ENCODE results near the gene FNBP1L. TPM values are rescaled to one million over a fixed set of nuclear protein-coding genes. Genes with fewer than 3 reads are reported as not detected.

Gene FNBP1L
- total and polyA plus RNA-seq, 10 of the 15 experiments (the other 5 are each of a cell fraction or from before 2014, with no cell fraction given), result 0.02 to 0.12 (median 0.07) TPM; not detected in 4

DNA sequence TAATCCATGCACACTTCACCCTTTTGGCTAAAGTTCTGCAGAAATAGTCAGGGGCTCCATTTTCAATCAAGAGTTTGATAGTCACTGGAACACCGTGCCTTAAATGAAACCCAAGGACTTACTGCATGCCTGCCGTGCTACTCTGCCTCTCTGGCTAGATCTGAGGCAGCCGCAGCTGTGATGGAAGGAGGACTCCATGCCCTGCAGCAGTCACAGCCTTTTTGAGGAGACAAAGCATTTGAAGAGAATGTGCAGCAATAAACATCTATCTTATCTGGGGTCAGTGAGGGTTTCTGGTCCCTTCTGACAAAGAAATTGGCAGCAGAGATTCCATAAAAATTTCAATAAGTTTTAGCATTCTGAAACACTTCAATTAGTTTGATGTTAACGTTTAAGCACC lies 155.7 kb downstream of the FNBP1L start:
- H3K4me3 ChIP-seq, result no peak overlapping the region
- in situ Hi-C loops (cut with MboI), result no loop called here

More for the DNA sequence above, 155.7 kb downstream of the FNBP1L start:
- H3K27me3 ChIP-seq (replicated peaks in 1 of 2; ENCODE audit: control insufficient read depth in 2 of 2, insufficient read depth in 2 of 2, low read length in 1 of 2), result peaks cover 0 to 2% of the 10 kb centered on the region in 2 experiments; a peak in 3 of 4 replicates
- WGBS (ENCODE audit: insufficient coverage, insufficient replicate concordance, low lambda C conversion rate, missing lambda C conversion rate), result 41% methylated on average over 4 of the region's 4 CpGs
- FAIRE-seq (no peak), ATAC-seq (no peak), DNase-seq (ENCODE audit: low read depth, low spot score) (no peak)
- H3K27ac ChIP-seq (ENCODE audit: control insufficient read depth, insufficient read depth), result no peak overlapping the region
- no peak for TF ChIP-seq PML (IDR thresholded peaks at IDR 0.05; ENCODE audit: low read length)
- TF ChIP-seq, protein P1, sequence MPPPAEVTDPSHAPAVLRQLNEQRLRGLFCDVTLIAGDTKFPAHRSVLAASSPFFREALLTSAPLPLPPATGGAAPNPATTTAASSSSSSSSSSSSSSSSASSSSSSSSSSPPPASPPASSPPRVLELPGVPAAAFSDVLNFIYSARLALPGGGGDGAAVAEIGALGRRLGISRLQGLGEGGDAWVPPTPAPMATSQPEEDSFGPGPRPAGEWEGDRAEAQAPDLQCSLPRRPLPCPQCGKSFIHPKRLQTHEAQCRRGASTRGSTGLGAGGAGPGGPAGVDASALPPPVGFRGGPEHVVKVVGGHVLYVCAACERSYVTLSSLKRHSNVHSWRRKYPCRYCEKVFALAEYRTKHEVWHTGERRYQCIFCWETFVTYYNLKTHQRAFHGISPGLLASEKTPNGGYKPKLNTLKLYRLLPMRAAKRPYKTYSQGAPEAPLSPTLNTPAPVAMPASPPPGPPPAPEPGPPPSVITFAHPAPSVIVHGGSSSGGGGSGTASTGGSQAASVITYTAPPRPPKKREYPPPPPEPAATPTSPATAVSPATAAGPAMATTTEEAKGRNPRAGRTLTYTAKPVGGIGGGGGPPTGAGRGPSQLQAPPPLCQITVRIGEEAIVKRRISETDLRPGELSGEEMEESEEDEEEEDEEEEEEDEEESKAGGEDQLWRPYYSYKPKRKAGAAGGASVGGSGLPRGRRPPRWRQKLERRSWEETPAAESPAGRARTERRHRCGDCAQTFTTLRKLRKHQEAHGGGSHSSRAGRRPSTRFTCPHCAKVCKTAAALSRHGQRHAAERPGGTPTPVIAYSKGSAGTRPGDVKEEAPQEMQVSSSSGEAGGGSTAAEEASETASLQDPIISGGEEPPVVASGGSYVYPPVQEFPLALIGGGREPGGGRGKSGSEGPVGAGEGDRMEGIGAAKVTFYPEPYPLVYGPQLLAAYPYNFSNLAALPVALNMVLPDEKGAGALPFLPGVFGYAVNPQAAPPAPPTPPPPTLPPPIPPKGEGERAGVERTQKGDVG (CRISPR knock-in tag; IDR thresholded peaks at IDR 0.05), result no peak
- TF ChIP-seq ATF7 (IDR thresholded peaks at IDR 0.05; ENCODE audit: low read depth), result no peak
- TF ChIP-seq RAD21 (IDR thresholded peaks at IDR 0.05; ENCODE audit: insufficient read depth, low read depth, low read length), result no peak
- TF ChIP-seq, protein P2, sequence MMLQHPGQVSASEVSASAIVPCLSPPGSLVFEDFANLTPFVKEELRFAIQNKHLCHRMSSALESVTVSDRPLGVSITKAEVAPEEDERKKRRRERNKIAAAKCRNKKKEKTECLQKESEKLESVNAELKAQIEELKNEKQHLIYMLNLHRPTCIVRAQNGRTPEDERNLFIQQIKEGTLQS (IDR thresholded peaks at IDR 0.05; ENCODE audit: borderline replicate concordance, extremely low read depth, low read depth, low read length), result no peak
- no peak for TF ChIP-seq SREBF1 (IDR thresholded peaks at IDR 0.05; ENCODE audit: low read length)
- no peak for TF ChIP-seq JUNB (IDR thresholded peaks at IDR 0.05)
- TF ChIP-seq CHD4 (IDR thresholded peaks at IDR 0.05), result no peak
- no peak for TF ChIP-seq LARP7 (IDR thresholded peaks at IDR 0.05)
- no peak for TF ChIP-seq DPF2 (IDR thresholded peaks at IDR 0.05)
- no peak overlapping the region for H2AFZ ChIP-seq (ENCODE audit: control insufficient read depth, low read depth, low read length)
- no peaks in the 10 kb centered on the region for H3K79me2 ChIP-seq (ENCODE audit: control insufficient read depth, insufficient read depth, low read length)
- SMC1A ChIA-PET (ENCODE audit: uncharacterized antibody, unreplicated experiment), result interaction anchor here (0.7 kb wide), 1 partner anchor 214 kb away, joined by 3 read pairs; no protein-coding TSS in a partner anchor
- CTCF ChIA-PET, result interaction anchor here (1.1 to 1.3 kb wide), 2 partner anchors 16 to 299 kb away, joined by 3 to 4 read pairs; no protein-coding TSS in a partner anchor
- RAD21 ChIA-PET (ENCODE audit: unreplicated experiment), result no interaction called here
- POLR2A ChIA-PET, result no interaction called here
- BruUV-seq (replicated peaks), result no TSS peak
- no peak overlapping the region for H3K4me2 ChIP-seq (ENCODE audit: control insufficient read depth, insufficient read depth)
- no peak overlapping the region for H3K9ac ChIP-seq (ENCODE audit: control insufficient read depth, insufficient read depth, low read length)
- H3K9me3 ChIP-seq (replicated peaks; ENCODE audit: control insufficient read depth, insufficient read depth, low read length), result no peaks in the 10 kb centered on the region; the same call in 2 of the 3 replicates
- H3K4me1 ChIP-seq (ENCODE audit: control insufficient read depth, insufficient read depth, low read length), result peaks cover 14% of the 10 kb centered on the region
- intact Hi-C loops (cut with micrococcal nuclease; ENCODE audit: unreplicated experiment), result no loop called here
- peaks cover 9% of the 10 kb centered on the region for H4K20me1 ChIP-seq (ENCODE audit: control insufficient read depth, insufficient read depth)
- no peaks in the 10 kb centered on the region for H3K36me3 ChIP-seq (ENCODE audit: control insufficient read depth in 2 of 2, insufficient read depth in 2 of 2, low read length in 1 of 2)

Small RNA genes within 50 kb of the gene (small RNA-seq; reads per million reads assigned to genes)
- gene RNA5SP53, result 31.8 reads per million, percentile 98 among the genes with 10 or more reads in this experiment

Other genes starting within 250 kb of the FNBP1L start
- 30.0 and 31.3 TPM in 2 replicates for gene DR1, start 102.2 kb upstream of the FNBP1L start, total RNA-seq (2014; rRNA removed)
- 30.8 and 35.6 TPM in 2 replicates for gene DR1, start 102.2 kb upstream of the FNBP1L start, total RNA-seq (2014; rRNA removed; fragmentation: Illumina TruSeq; extraction: Trizol)
- gene DR1, start 102.2 kb upstream of the FNBP1L start, total RNA-seq (2021), result 50.5 and 51.2 TPM in 2 replicates
- gene DR1, start 102.2 kb upstream of the FNBP1L start, polyA plus RNA-seq (2011; rRNA removed), result 43.9 and 60.5 TPM in 2 replicates
- gene DR1, start 102.2 kb upstream of the FNBP1L start, polyA plus RNA-seq (2014; fragmentation: Illumina TruSeq; extraction: Trizol), result 35.1 and 41.1 TPM in 2 replicates
- 10 to 100 TPM in 1 of 2 experiments, 1 to 10 TPM in 1; 7.4 to 12.7 TPM for gene DR1, start 102.2 kb upstream of the FNBP1L start, polyA plus RNA-seq (2014; fragmentation: Nextera tagmentation; extraction: Ambion mirVana)
- gene DR1, start 102.2 kb upstream of the FNBP1L start, polyA plus RNA-seq (2014; rRNA removed), result 29.9 and 31.8 TPM in 2 replicates
- 10 to 100 TPM; 50.0 to 56.1 TPM for gene DR1, start 102.2 kb upstream of the FNBP1L start, polyA plus RNA-seq (2016; fragmentation: Nextera tagmentation; extraction: Ambion mirVana)
- gene BCAR3, start 233.7 kb downstream of the FNBP1L start, total RNA-seq (2014; rRNA removed), result 3.1 and 4.0 TPM in 2 replicates
- gene BCAR3, start 233.7 kb downstream of the FNBP1L start, total RNA-seq (2014; rRNA removed; fragmentation: Illumina TruSeq; extraction: Trizol), result 1.5 and 1.8 TPM in 2 replicates
- gene BCAR3, start 233.7 kb downstream of the FNBP1L start, total RNA-seq (2021), result 2.7 and 3.8 TPM in 2 replicates
- 3.4 and 6.6 TPM in 2 replicates for gene BCAR3, start 233.7 kb downstream of the FNBP1L start, polyA plus RNA-seq (2011; rRNA removed)
- gene BCAR3, start 233.7 kb downstream of the FNBP1L start, polyA plus RNA-seq (2014; fragmentation: Illumina TruSeq; extraction: Trizol), result 3.2 and 3.4 TPM in 2 replicates
- gene BCAR3, start 233.7 kb downstream of the FNBP1L start, polyA plus RNA-seq (2014; fragmentation: Nextera tagmentation; extraction: Ambion mirVana), result 1 to 10 TPM; 1.4 to 1.7 TPM
- 1.7 and 2.3 TPM in 2 replicates for gene BCAR3, start 233.7 kb downstream of the FNBP1L start, polyA plus RNA-seq (2014; rRNA removed)
- gene BCAR3, start 233.7 kb downstream of the FNBP1L start, polyA plus RNA-seq (2016; fragmentation: Nextera tagmentation; extraction: Ambion mirVana), result 1 to 10 TPM; 1.3 to 1.6 TPM

Measured in GM12878 (cell line).